ENCODE measurements around the gene PHF20.
A peak's percentile ranks its signal among the peaks of the same experiment; 100 is the strongest.
"Not testable (repeated sequence)": the region's sequence is repeated elsewhere in the genome, so short reads cannot be mapped to it uniquely, and the experiment has no call there.

PHF20 gene

DNA sequence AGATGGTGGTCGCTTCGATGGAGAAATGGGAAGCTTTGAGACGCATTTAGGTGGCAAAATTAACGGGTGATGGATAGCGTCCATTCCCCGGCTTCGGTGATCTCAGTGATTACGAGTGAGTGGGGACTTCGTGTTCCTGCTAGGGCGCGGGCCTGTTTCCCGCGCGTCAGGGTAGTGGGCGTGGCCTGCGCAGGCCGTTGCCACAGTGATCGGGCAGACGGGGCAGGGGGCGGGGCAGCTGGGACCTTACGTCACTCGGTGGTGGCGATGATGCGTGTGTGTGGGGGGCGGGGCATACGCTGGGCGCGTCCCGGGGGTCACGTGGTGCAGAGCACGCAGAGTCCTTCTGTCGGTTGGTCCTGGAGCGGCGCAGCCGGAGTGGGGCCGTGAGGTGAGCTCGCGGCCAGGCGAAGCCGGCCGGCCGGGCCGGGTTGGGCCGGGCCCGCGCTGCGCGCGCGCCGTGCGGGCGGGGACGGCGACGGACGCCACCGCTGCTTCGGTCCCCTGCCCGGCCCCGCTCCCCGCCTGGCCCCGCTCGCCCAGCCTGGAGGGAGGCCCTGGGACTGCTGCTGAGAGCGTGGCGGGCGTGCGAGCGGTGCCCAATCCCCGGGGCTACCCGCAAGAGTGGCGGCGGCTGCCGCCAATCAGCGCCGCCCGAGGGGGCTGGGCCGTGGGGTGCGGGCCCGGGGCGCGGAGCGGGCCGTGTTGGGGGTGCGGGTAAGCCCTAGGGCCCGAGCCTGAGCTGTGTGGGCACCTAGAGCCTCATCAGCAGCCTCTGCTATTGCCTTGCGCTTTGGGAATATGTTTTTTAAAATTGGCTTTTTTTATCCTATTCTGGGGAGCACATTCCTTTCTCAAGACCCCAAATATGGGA is at the start of gene PHF20:
Gene PHF20, plus strand, starts transcription at position 327 of the 874 bp plus-strand sequence. CDS start 29,508 bp downstream, outside the sequence.
- DNase-seq, result peak; percentile 100

DNA sequence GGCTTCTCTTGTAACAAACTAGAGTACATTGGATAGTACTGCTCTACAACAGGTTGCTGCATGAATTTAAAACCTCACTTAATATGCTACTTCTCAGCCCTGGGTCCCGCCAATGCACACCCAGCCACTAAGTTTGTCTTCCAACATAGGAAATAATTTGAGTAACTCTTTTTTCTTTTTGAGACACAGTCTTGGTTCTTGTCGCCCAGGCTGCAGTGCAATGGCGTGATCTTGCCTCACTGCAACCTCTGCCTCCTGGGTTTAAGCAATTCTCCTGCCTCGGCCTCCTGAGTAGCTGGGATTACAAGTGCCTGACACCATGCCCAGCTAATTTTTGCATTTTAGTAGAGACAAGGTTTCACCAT is 48.6 kb upstream of the PHF20 start:
- DNase-seq, result not testable (repeated sequence)

DNA sequence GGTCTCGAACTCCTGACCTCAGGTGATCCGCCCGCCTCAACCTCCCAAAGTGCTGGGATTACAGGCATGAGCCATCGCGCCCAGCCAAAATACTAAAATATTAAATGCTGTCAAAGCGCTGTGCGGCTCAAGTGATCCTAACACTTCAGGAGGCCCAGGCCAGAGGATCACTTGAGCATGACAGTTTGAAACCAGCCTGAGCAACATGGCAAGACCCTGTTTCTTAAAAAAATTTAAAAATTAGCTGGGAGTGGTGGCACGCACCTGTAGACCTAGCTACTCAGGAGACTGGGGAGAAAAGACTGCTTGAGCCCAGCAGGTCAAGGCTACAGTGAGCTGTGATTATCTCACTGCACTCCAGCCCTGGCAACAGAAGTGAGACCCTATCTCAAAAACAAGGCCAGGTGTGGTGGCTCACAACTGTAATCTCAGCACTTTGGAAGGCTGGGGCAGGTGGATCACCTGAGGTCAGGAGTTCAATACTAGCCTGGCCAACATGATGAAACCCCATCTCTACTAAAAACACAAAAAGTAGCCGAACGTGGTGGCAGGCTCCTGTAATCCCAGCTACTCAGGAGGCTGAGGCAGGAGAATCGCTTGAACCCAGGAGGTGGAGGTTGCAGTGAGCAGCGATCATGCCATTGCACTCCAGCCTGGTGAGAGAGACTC is 48.0 kb upstream of the PHF20 start:
- not testable (repeated sequence) for DNase-seq

DNA sequence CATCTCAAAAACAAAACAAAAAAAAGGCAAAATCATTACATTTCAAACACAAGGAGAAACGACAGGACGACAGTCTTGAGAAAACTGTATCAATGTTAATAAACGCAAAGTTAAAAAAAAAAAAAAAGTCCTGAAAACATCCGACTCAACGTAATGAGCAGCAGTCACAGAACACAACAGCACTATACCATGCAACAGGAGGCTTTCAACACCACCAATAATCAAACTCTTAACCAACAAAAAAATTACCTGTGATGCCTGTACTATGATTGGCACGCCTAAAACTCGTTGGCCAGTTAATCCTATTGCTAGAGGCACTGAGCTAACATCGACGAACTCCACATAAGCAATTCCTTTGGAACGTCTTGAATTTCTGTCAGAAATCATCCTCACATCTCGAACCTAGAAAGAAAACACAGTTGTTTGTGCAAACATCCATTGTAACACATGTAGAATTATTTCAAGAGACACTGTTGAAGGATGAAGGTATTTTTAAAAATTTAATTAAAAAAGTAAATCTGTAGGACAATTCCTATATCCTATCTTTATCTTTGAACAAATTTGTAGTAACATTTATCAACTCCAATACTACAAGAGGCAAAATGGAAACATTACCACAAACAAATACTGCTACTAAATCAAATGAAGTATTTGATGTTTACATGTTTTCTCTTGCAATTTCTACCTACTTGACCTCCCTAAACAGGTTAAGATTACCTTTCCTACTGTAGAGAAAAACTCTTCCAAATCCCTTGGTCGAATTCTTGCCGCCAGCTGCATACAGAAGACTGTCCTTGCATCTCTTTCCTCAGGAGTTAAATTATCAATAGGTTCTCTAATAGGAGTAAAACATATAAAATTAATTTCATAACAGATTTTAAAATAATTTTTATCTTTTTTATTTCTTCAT is 47.2 kb upstream of the PHF20 start:
- DNase-seq, result no peak

DNA sequence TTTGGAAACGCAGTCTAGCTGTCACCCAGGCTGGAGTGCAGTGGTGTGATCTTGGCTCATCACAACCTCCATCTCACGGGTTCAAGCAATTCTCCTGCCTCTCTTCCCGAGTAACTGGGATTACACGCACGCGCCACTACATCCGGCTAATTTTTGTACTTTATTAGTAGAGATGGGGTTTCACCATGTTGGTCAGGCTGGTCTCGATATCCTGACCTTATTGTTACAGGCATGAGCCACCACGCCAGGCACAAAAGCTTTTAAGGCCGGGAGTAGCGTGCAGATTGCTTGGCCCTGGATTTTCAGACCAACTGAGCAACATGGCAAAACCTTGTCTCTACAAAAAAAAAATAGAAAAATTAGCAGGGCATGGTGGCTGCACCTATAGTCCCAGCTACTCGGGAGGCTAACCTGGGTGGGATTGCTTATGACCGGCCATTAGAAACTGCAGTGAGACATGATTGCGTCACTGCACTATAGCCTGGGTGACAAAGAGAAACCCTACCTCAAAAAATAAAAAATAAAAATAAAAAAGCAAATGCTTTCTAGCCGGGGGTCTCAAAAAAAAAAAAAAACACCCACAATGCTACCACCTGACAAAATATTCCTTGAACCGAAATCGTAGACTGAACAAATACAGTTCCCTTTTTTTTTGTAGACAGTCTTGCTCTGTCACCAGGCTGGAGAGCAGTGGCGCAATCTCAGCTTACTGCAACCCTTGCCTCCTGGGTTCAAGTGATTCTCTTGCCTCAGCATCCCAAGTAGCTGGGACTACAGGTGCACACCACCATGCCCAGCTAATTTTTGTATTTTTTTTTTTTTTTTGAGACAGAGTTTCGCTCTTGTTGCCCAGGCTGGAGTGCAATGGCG is 44.7 kb upstream of the PHF20 start:
- no peak for DNase-seq

DNA sequence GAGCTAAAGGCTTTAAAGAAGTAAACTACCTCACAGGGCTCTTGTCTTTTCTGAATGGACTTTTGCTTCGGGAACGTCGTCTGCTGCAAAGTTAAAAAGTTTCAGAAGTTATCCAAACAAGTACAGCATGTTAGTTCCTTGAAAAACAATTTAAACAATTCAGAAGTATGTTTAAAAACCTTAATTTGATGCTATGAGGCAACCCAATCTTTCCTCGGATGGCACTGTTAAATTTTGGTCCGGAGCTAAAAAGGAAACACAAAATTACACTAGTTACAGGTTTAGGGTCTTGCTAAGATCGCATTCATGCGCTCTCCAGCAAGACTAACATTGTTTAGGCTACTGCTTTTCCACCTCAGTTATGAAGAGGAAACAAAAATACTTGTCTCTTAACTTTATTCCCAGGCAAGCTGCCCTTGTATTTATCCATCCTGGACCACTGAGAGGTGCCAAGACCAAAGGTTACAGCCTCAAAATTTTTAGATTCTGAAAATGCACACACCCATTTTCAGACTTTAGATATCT is 42.5 kb upstream of the PHF20 start:
- no peak for DNase-seq

DNA sequence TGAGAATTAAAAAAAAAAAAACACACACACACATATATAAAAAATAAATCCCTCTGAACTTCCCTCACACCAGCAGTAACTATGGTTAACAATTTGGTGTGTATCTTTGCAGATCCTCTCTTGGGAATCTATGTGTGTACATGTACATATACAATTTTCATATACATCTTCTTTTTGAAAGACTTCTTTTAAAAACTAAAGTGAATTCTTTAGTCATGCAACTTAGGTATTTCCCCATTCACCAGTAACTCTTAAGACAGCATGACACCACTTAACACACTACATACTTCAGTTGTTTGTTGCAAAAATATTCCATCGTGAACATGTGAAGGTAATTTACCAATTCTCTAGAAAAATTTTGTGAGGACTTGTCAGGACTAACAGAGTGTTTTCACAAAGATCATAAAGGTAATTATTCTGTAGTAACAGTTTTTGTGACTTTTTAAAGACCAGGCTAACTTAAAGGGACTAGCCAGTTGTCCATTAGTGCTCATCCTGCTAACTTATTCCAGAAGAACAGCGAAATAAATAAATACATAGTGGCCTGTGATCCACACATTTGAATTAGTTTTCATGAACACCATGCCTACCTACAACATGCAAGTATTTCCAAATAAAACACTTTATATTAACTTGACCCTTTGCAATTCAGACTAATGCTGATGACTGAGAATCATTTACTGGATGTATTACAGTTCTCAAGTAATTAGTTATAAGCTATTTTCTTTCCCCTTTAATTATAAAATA is 41.8 kb upstream of the PHF20 start:
- no peak for DNase-seq

DNA sequence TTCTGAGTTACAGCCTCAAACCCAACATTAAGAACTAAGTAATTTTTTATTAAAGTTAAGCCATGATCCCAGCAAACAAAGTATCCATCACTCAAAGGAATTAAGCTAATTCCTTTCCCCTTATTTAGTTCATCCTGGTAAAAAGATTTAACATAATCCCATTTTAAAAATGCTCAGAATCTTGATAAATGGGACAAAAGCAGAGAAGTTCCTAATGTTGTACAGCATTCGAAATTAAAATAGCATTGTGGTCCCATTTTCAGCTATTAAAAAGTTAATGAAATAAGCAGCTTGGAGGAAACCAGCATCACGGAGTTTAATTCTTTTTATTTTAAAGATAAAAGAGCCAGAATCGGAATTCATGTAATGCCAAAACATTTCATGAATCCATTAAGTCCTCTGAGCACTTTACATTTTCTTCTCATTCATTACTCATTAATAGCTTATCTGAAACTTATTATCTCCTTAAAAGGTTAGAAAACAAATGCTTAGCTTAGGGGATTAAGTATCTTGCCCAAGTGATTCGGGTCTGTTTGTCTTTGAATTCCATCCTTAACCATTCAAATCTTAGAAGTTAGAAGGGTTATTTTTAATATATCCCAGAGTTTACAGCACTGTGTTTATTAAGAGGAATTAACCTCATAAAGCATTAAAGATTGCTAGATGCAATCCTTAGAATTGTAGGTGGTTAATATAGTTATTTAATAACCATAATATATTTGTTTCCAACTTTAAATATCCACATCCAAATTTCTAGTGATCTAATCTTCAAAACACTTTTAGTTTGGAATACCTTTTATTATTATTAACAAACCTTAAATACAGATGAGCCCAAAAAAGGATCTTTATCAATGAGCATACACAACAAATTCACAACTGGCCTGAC is 41.0 kb upstream of the PHF20 start:
- DNase-seq, result no peak

DNA sequence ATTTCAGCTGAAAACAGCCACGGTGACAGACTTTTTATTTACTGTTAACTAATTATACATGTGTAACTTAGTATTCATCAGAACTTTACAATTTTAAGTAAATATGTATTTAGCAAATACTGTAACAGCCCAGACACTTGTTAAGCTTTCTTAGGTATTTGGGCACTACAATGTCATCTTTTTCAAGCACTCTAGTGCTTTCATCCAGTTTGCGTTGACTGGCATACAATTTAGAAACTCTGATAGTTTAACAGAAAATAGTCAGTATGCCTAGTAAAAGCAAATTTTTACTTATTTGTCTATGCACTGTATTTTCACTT is 40.4 kb upstream of the PHF20 start:
- DNase-seq, result no peak

DNA sequence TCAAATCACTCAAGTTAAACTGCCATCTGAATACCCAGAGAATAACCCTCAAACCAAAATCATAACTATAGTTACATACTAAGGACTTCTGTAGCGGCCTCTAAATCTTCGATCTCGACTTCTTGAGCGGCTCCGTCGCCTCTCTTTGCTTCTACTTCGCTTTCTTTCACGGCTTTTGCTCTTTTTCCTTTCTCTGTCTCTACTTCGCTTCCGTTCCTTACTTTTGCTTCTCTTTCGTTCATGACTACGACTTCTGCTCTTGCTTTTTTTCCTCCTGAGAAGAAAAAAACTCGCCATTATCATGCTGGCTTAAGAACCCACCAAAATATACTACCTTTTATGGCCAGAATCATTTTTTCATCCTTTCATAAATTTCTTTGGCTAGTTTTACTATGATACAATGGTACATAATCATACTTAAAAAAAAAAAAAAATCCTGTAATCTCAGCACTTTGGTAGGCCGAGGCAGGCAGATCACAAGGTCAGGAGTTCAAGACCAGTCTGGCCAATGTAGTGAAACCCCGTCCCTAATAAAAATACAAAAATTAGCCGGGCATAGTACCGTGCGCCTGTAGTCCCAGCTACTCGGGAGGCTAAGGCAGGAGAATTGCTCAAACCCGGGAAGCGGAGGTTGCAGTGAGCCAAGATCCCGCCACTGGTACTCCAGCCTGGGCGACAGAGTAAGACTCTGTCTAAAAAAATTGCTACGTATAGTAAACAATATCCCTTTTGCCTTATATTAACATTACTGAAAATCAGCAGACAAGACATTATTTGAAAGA is 39.8 kb upstream of the PHF20 start:
- DNase-seq, result no peak

DNA sequence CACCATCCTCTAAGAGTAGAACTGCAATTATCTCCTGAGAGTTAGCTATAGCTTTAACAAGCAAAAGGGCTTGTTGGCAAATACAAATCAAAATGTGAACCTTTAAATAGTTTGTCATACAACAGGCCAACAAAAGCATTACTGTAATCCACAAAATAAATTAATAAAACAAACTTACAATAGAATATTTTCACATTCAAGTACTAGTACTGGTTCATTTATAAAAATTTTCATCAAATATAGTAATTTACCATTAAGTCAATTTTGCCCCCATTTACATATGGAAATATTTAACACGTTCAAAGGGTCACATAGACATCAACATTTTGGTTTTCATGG is 39.2 kb upstream of the PHF20 start:
- no peak for DNase-seq

DNA sequence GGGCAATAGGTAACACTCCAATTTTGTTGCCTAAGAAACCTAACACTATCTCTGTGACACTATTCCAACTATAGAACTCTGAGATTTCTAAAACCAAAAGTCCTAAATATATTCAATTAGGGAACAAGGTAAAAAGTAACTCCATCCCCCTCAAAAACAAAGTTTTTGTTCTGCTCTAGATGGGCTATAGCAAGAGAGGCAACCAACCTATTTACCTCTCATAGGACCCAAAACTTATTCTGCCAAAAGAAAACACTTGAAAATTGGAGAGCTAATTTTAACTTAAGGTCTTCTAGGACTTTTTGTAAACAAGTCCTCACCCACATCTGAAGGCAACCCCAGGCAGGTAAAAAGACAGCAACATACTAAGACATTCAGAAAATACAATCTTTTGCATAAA is 37.4 kb upstream of the PHF20 start:
- no peak for DNase-seq

DNA sequence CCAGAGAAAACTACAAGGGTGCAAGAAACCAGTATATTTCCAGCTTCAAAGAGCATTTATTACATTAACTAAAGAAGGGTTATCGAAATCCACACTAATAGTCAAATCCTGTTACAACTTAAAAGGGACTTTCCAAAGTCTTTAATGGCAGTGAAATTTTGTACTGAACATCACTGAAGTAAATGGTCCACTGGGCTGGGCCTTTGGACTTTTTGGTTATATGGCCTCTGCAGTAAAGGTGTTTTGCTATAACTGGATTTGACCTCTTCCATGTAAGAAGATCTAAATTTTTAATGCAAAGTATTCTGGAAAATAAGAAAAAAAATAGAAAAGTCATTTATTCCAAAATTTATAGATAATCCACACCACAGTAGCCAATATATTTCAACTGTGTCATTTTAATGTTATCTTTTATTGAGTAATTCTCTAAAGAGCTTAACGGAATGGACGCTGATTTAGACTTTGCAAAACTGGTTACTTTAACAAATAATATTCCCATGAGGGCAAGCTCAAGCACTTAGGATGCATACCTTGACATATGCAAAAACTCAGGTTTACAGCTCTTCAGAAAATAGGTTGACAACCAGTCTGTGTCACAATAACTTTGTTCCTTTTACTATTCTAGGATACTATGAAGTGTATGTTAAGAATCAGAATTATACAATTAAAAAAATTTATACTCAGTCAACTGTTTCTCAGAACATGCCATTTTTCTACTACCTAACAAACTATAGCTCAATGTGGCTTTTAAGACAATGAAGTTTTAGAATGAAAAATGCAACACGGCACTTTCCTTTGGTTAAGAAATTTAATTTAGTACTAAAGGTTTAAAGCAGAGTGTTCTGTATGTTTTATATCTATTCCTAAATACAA is 36.8 kb upstream of the PHF20 start:
- no peak for DNase-seq

DNA sequence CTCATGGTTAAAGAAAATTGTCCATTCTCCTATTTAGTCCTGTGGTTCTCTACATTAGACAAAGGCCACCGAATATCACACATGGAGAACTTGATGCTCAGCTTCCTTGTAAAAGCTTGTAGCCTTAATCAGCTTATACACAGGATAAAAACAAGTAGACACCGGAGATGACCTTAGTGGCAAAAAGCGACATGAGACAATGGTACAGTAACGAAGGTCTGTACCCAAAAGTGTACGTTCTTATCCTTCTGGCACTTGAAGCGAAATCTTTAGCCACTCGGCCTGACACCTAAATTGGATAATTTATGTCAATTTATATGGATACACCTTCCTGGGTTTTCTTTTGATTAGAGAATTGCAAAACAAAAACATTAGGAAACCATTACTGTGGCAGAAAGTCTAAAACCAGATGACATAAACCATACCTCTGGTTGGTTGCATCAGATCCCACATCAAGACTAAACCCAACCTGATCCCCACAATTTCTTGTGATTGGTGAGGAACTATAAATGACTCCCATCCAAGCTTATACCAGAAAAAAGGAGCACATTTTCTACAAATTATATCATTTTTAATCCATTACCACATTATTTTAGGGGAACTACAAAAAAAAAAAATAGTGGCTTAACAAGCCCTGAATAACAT is 35.9 kb upstream of the PHF20 start:
- no peak for DNase-seq

DNA sequence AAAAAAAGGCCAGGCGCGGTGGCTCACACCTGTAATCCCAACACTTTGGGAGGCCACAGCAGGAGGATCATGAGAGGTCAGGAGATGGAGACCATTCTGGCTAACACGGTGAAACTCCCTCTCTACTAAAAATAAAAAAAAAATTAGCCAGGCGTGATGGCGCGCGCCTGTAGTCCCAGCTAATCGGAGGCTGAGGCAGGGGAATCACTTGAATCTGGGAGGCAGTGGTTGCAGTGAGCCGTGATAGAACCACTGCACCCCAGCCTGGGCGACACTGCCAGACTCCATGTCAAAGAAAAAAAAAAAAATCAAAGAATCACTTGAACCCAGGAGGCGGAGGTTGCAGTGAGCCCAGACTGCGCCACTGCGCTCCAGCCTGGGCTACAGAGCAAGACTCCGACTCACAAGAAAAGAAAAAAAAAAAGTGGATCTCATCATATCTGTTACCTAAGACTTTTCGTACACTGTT is 33.9 kb upstream of the PHF20 start:
- DNase-seq, result no peak

DNA sequence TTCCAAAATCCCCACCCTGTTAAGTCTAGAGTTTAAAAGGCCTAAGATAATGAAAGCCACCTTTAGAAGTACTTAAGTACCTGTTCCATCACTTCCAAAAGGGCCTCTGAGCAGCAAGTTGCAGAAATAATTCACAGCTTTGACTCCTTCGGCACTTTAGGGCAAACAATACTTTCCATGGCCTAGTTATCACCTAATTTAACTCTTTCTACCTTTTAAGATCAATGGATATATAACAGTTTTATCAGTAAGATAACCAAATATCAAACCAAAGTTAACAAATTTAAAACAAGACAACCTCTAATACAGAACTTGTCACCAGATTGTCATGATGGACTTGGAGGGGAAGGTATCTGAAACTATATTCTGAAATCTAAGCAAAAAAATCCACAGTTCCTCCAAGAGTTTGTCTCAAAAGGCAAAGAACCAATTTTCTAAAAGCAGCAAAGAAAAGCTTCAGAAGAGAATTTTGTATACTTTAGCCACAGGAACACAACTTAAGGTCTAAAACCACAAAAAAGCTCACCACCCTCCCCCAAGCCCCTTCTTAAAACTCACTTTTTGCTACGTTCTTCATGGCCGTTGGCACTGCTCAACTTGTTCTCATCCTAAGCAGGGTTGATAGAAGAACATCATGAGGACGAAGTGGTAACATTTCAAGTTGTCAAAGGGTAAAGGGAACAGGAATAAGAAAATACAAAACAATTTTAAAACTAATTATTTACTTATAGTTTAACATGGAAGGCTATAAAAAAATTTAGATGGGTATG is 33.2 kb upstream of the PHF20 start:
- no peak for DNase-seq

All from activated effector memory CD4-positive, alpha-beta T cell treated with anti-CD3 and anti-CD28 coated beads, Interleukin-2, amount 50 U/mL, for 16 hours (primary cell).